H9 (cell line): ENCODE measurements around the gene MAD1L1. TPM values are rescaled to one million over a fixed set of nuclear protein-coding genes. Genes with fewer than 3 reads are reported as not detected.

ENCODE experiments used
- DNase-seq: peaks from one replicate; pipeline ENCODE4 v3.0.0-alpha.2; 2017
- H2AFZ ChIP-seq: one replicate; pipeline ENCODE4 v1.6.1; 2013; ENCODE audit warnings: mild to moderate bottlenecking, low read length, control low read depth, moderate library complexity
- H2AK5ac ChIP-seq: 2 replicates; pipeline ENCODE4 v1.6.1; 2013; ENCODE audit warnings: low read length, control low read depth, mixed read lengths; ENCODE audit not compliant: insufficient read length
- H2BK120ac ChIP-seq: one replicate; pipeline ENCODE4 v1.6.1; 2013; ENCODE audit warnings: low read depth, mild to moderate bottlenecking, low read length, control low read depth, inconsistent platforms; ENCODE audit not compliant: poor library complexity, severe bottlenecking
- H2BK12ac ChIP-seq: 2 replicates; pipeline ENCODE4 v1.6.1; 2013; ENCODE audit warnings: low read length, control low read depth, mixed read lengths, low read depth; ENCODE audit not compliant: insufficient read length
- H2BK15ac ChIP-seq: 2 replicates; pipeline ENCODE4 v1.6.1; 2013; ENCODE audit warnings: low read depth, low read length, control low read depth
- H2BK20ac ChIP-seq: one replicate; pipeline ENCODE4 v1.6.1; 2013; ENCODE audit warnings: low read depth, mild to moderate bottlenecking, low read length, control low read depth, inconsistent platforms; ENCODE audit not compliant: poor library complexity, severe bottlenecking
- H2BK5ac ChIP-seq: 2 replicates; pipeline ENCODE4 v1.6.1; 2013; ENCODE audit warnings: low read length, control low read depth, mixed read lengths; ENCODE audit not compliant: insufficient read length
- H3K14ac ChIP-seq: 2 replicates; pipeline ENCODE4 v1.6.1; 2013; ENCODE audit warnings: low read length, control low read depth; ENCODE audit not compliant: insufficient read depth
- H3K18ac ChIP-seq: 2 replicates; pipeline ENCODE4 v1.6.1; 2013; ENCODE audit warnings: low read depth, mild to moderate bottlenecking, mixed read lengths, low read length, control low read depth; ENCODE audit not compliant: insufficient read length
- H3K23ac ChIP-seq: 2 replicates; pipeline ENCODE4 v1.6.1; 2013; ENCODE audit warnings: low read length, control low read depth, mixed read lengths, low read depth; ENCODE audit not compliant: insufficient read length
- H3K23me2 ChIP-seq: 2 replicates; pipeline ENCODE4 v1.6.1; 2013; ENCODE audit warnings: low read depth, mild to moderate bottlenecking, mixed read lengths, low read length, control low read depth; ENCODE audit not compliant: insufficient read length, poor library complexity, severe bottlenecking
- H3K27ac ChIP-seq: 2 replicates; pipeline ENCODE4 v1.5.1; 2013; ENCODE audit warnings: low read length, control low read depth, mixed read lengths, low read depth; ENCODE audit not compliant: insufficient read length
- H3K27me3 ChIP-seq: 2 replicates; pipeline ENCODE4 v1.6.1; 2013; ENCODE audit warnings: low read length, control low read depth, inconsistent platforms; ENCODE audit not compliant: insufficient read depth
- H3K4ac ChIP-seq: 2 replicates; pipeline ENCODE4 v1.6.1; 2013; ENCODE audit warnings: low read depth, mild to moderate bottlenecking, control low read depth, inconsistent platforms, low read length, moderate library complexity
- H3K4me1 ChIP-seq: 2 replicates; pipeline ENCODE4 v1.6.1; 2013; ENCODE audit warnings: low read length, control low read depth, inconsistent platforms; ENCODE audit not compliant: insufficient read depth
- H3K4me2 ChIP-seq: 2 replicates; pipeline ENCODE4 v1.6.1; 2013; ENCODE audit warnings: low read length, control low read depth, mixed read lengths; ENCODE audit not compliant: insufficient read length, insufficient read depth
- H3K56ac ChIP-seq: 2 replicates; pipeline ENCODE4 v1.6.1; 2013; ENCODE audit warnings: low read depth, mild to moderate bottlenecking, mixed read lengths, low read length, control low read depth; ENCODE audit not compliant: insufficient read length
- H3K79me1 ChIP-seq: 2 replicates; pipeline ENCODE4 v1.6.1; 2013; ENCODE audit warnings: low read depth, mild to moderate bottlenecking, moderate library complexity, low read length, control low read depth, inconsistent platforms; ENCODE audit not compliant: insufficient read depth, poor library complexity, severe bottlenecking
- H3K79me2 ChIP-seq: 2 replicates; pipeline ENCODE4 v1.6.1; 2013; ENCODE audit warnings: low read length, control low read depth, inconsistent platforms; ENCODE audit not compliant: insufficient read depth
- H3K9ac ChIP-seq: 2 replicates; pipeline ENCODE4 v1.6.1; 2013; ENCODE audit warnings: low read length, control low read depth, mixed read lengths; ENCODE audit not compliant: insufficient read length; ENCODE audit errors: extremely low read depth
- H3K9me3 ChIP-seq: one replicate; pipeline ENCODE4 v1.6.1; 2013; ENCODE audit warnings: low read depth, low read length, inconsistent platforms; ENCODE audit not compliant: control insufficient read depth
- H3T11ph ChIP-seq: one replicate; pipeline ENCODE4 v1.6.1; 2013; ENCODE audit warnings: mild to moderate bottlenecking, low read length, control low read depth, inconsistent platforms
- H4K20me1 ChIP-seq: one replicate; pipeline ENCODE4 v1.6.1; 2013; ENCODE audit not compliant: control insufficient read depth, insufficient read length, insufficient read depth
- H4K5ac ChIP-seq: 2 replicates; pipeline ENCODE4 v1.6.1; 2013; ENCODE audit warnings: low read depth, mild to moderate bottlenecking, mixed read lengths, low read length, control low read depth; ENCODE audit not compliant: insufficient read length
- H4K8ac ChIP-seq: replicated peaks from 2 replicates; pipeline ENCODE4 v1.6.1; 2013; ENCODE audit warnings: low read length, control low read depth, mixed read lengths, low read depth; ENCODE audit not compliant: insufficient read length
- H4K91ac ChIP-seq: 2 replicates; pipeline ENCODE4 v1.6.1; 2013; ENCODE audit warnings: low read depth, mild to moderate bottlenecking, moderate library complexity, mixed read lengths, low read length, control low read depth; ENCODE audit not compliant: insufficient read length
- H3K27ac Mint-ChIP-seq, 3 experiments: 2 replicates in 2 of 3; 3 replicates in 1 of 3; pipeline ENCODE4 v1.8.0; 2020 to 2021; ENCODE audit warnings: mixed read lengths in 3 of 3, mild to moderate bottlenecking in 1 of 3, moderate library complexity in 1 of 3
- H3K27me3 Mint-ChIP-seq: 2 replicates; pipeline ENCODE4 v1.8.0; 2021; ENCODE audit warnings: low read depth, mild to moderate bottlenecking, moderate library complexity, mixed read lengths
- H3K36me3 Mint-ChIP-seq, 3 experiments: 2 replicates in 2 of 3; 3 replicates in 1 of 3; pipeline ENCODE4 v1.8.0; 2020 to 2021; ENCODE audit warnings: low read depth in 3 of 3, mixed read lengths in 3 of 3; ENCODE audit not compliant: insufficient read depth in 1 of 3
- H3K4me1 Mint-ChIP-seq, 2 experiments: 2 replicates each; pipeline ENCODE4 v1.8.0; 2020; ENCODE audit warnings: mixed read lengths in 2 of 2
- H3K4me3 Mint-ChIP-seq, 2 experiments: 2 replicates in 1 of 2; 3 replicates in 1 of 2; pipeline ENCODE4 v1.8.0; 2020 to 2021; ENCODE audit warnings: mild to moderate bottlenecking in 2 of 2, mixed read lengths in 2 of 2, moderate library complexity in 1 of 2
- H3K9me3 Mint-ChIP-seq, 2 experiments: 2 replicates in 1 of 2; 3 replicates in 1 of 2; pipeline ENCODE4 v1.8.0; 2020; ENCODE audit warnings: mild to moderate bottlenecking in 2 of 2, mixed read lengths in 2 of 2, moderate library complexity in 1 of 2
- CTCF ChIP-seq: fragments of 200-600 bp; sonication (generic); conservative IDR thresholded peaks from 3 replicates; pipeline ENCODE4 v1.8.0; 2021; ENCODE audit warnings: antibody characterized with exemption, mild to moderate bottlenecking
- WGBS: extraction: QIAGEN DNeasy Blood & Tissue Kit; methylation state at CpG from one replicate; pipeline ENCODE4 v1.1.7; 2013; ENCODE audit warnings: missing lambda C conversion rate, low lambda C conversion rate, mixed read lengths; ENCODE audit not compliant: insufficient read length; ENCODE audit errors: extremely low coverage; 5-methylcytosine and 5-hydroxymethylcytosine counted together
- total RNA-seq: library from RNA; stranded (reverse); gene quantifications from 2 replicates; pipeline ENCODE4 v1.2.1, GENCODE V29; 2021

Gene MAD1L1
- total RNA-seq, 1 experiment from 2014 or later = 39.0 TPM

GRCh38 chr7:2225336-2225735 lies 7.4 kb downstream of the MAD1L1 start:
- H3K4ac ChIP-seq = no peak overlapping the region
- no peak overlapping the region for H2AK5ac ChIP-seq
- H4K91ac ChIP-seq = no peak overlapping the region
- no peaks in the 10 kb centered on the region for H3K9me3 ChIP-seq
- Mint-ChIP-seq H3K4me1 (no peaks in the 10 kb centered on the region), H3K4me3 (no peak overlapping the region), H3K36me3 (peaks cover 34 to 81% (median 76%) of the 10 kb centered on the region in 3 experiments; a peak in 6 of 7 replicates), H3K27me3 (no peaks in the 10 kb centered on the region), H3K27ac (no peak overlapping the region), H3K9me3 (no peaks in the 10 kb centered on the region)
- H3K4me2 ChIP-seq = no peak overlapping the region
- no peaks in the 10 kb centered on the region for H3K27me3 ChIP-seq
- no peak overlapping the region for H2BK120ac ChIP-seq
- H2AFZ ChIP-seq = no peak overlapping the region
- H4K5ac ChIP-seq = no peak overlapping the region
- no CpG with 5 or more reads among the region's 14 CpGs for WGBS
- H3K9ac ChIP-seq = no peak overlapping the region
- H3K27ac ChIP-seq = no peak overlapping the region
- H2BK20ac ChIP-seq = no peak overlapping the region
- H4K20me1 ChIP-seq = no peaks in the 10 kb centered on the region
- H3K23ac ChIP-seq = no peak overlapping the region
- H3K56ac ChIP-seq = no peak overlapping the region
- DNase-seq = no peak
- no peaks in the 10 kb centered on the region for H3K23me2 ChIP-seq
- no peaks in the 10 kb centered on the region; the same call in 1 of the 2 replicates for H3K79me2 ChIP-seq
- no peak overlapping the region for H4K8ac ChIP-seq
- no peak overlapping the region for H2BK12ac ChIP-seq
- H3K4me1 ChIP-seq = no peaks in the 10 kb centered on the region
- no peak overlapping the region for H3K18ac ChIP-seq
- no peak for TF ChIP-seq CTCF
- peaks cover 9% of the 10 kb centered on the region for H3K79me1 ChIP-seq
- H2BK15ac ChIP-seq = no peak overlapping the region
- no peak overlapping the region for H3K14ac ChIP-seq
- no peak overlapping the region for H2BK5ac ChIP-seq
- H3T11ph ChIP-seq = no peak overlapping the region
